OCI-LY1 (cell line): Measurements from ENCODE around the gene KCNJ1.

Experiments
- H2AFZ ChIP-seq: fragments of 200-600 bp; sonication (generic), shearing (Covaris generic); 2 replicates; pipeline ENCODE4 v1.6.0; 2014; ENCODE audit warnings: antibody characterized with exemption, mild to moderate bottlenecking, low read length
- H3F3A ChIP-seq: fragments of 200-600 bp; sonication (generic), shearing (Covaris generic); 2 replicates; pipeline ENCODE4 v1.6.0; 2014; ENCODE audit warnings: mild to moderate bottlenecking, antibody characterized with exemption, low read length, moderate library complexity; ENCODE audit not compliant: insufficient read depth
- H3K27ac ChIP-seq: fragments of 200-600 bp; sonication (generic); 2 replicates; pipeline ENCODE4 v1.5.1; 2014; ENCODE audit warnings: low read length, mixed run types, mild to moderate bottlenecking, low read depth; ENCODE audit not compliant: poor library complexity, severe bottlenecking
- H3K27me3 ChIP-seq: fragments of 200-600 bp; sonication (generic); 2 replicates; pipeline ENCODE4 v1.6.0; 2014; ENCODE audit warnings: antibody characterized with exemption, mild to moderate bottlenecking, low read length, moderate library complexity; ENCODE audit not compliant: insufficient read depth
- H3K36me3 ChIP-seq: fragments of 200-600 bp; sonication (generic); 2 replicates; pipeline ENCODE4 v1.6.1; 2014; ENCODE audit warnings: mild to moderate bottlenecking, antibody characterized with exemption, low read length, moderate library complexity, mixed read lengths; ENCODE audit not compliant: insufficient read depth
- H3K4me1 ChIP-seq: fragments of 200-600 bp; sonication (generic); 2 replicates; pipeline ENCODE4 v1.5.1; 2014; ENCODE audit warnings: mild to moderate bottlenecking, low read length, moderate library complexity; ENCODE audit not compliant: insufficient read depth, severe bottlenecking
- H3K4me2 ChIP-seq: fragments of 200-600 bp; sonication (generic), shearing (Covaris generic); 2 replicates; pipeline ENCODE4 v1.6.1; 2014; ENCODE audit warnings: low read length
- H3K4me3 ChIP-seq: fragments of 200-600 bp; sonication (generic); 2 replicates; pipeline ENCODE4 v1.5.1; 2014; ENCODE audit warnings: low read length, low read depth, mild to moderate bottlenecking, mixed read lengths; ENCODE audit not compliant: poor library complexity, severe bottlenecking
- H3K79me2 ChIP-seq: fragments of 200-600 bp; shearing (Covaris generic); 2 replicates; pipeline ENCODE4 v1.6.1; 2016; ENCODE audit warnings: mixed run types, low read length, mixed read lengths; ENCODE audit not compliant: insufficient read depth
- H3K9ac ChIP-seq: fragments of 200-600 bp; sonication (generic), shearing (Covaris generic); 2 replicates; pipeline ENCODE4 v1.6.1; 2014; ENCODE audit warnings: mild to moderate bottlenecking, low read length, mixed read lengths
- H3K9me2 ChIP-seq: fragments of 200-600 bp; sonication (generic), shearing (Covaris generic); 2 replicates; pipeline ENCODE4 v1.6.1; 2014; ENCODE audit warnings: low read depth, mild to moderate bottlenecking, low read length, mixed read lengths
- H3K9me3 ChIP-seq: fragments of 200-600 bp; shearing (Covaris generic); 2 replicates; pipeline ENCODE4 v1.6.1; 2014; ENCODE audit warnings: low read length, mixed read lengths
- H4K20me1 ChIP-seq: fragments of 200-600 bp; sonication (generic), shearing (Covaris generic); 2 replicates; pipeline ENCODE4 v1.6.0; 2016; ENCODE audit warnings: mild to moderate bottlenecking, low read length; ENCODE audit not compliant: insufficient read depth
- EZH2 ChIP-seq: fragments of 200-600 bp; sonication (generic), shearing (Covaris generic); IDR thresholded peaks from 2 replicates; pipeline ENCODE4 v1.8.0; 2017; ENCODE audit warnings: borderline replicate concordance, mixed run types, mild to moderate bottlenecking, antibody characterized with exemption, low read length, moderate library complexity, mixed read lengths
- TF ChIP-seq, protein P1 (sequence below): fragments of 200-600 bp; sonication (generic), shearing (Covaris generic); IDR thresholded peaks from 2 replicates; pipeline ENCODE4 v1.5.1; 2017; ENCODE audit warnings: mild to moderate bottlenecking, antibody characterized with exemption, low read length, moderate library complexity, mixed read lengths

KCNJ1 gene

DNA sequence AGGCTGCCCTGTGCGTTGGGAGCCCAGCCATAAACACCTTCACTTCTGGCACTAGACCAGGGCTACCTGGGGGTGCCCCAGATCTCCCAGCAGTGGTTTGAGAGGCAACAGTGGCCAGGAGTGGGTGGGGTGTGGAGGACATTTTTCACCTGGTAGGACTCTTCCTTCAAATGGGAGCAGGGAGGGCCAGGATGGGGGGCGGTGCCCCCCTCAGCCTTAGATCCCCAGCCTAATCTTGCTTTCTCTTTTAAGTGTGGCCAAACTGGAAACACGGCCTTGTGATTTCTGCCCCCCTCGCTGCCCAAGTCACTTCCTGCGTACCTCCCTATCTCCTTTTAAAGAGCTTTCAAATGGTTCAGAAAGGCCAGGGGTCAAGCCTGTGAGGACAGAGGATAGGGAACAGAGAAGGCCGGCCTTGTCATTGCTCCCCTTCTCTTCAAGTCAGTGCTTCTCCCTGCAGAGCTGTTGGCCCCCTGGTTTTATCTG, 24.9 kb upstream of the KCNJ1 start:
- TF ChIP-seq EZH2: no peak
- TF ChIP-seq, protein P1, sequence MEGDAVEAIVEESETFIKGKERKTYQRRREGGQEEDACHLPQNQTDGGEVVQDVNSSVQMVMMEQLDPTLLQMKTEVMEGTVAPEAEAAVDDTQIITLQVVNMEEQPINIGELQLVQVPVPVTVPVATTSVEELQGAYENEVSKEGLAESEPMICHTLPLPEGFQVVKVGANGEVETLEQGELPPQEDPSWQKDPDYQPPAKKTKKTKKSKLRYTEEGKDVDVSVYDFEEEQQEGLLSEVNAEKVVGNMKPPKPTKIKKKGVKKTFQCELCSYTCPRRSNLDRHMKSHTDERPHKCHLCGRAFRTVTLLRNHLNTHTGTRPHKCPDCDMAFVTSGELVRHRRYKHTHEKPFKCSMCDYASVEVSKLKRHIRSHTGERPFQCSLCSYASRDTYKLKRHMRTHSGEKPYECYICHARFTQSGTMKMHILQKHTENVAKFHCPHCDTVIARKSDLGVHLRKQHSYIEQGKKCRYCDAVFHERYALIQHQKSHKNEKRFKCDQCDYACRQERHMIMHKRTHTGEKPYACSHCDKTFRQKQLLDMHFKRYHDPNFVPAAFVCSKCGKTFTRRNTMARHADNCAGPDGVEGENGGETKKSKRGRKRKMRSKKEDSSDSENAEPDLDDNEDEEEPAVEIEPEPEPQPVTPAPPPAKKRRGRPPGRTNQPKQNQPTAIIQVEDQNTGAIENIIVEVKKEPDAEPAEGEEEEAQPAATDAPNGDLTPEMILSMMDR: no peak
- Histone ChIP-seq H3K9me2 (no peaks in the 10 kb centered on the region), H3K36me3 (no peaks in the 10 kb centered on the region), H3K79me2 (no peaks in the 10 kb centered on the region), H3K27me3 (no peaks in the 10 kb centered on the region), H3K9ac (no peak overlapping the region), H4K20me1 (no peaks in the 10 kb centered on the region), H3K9me3 (no peaks in the 10 kb centered on the region), H3K4me3 (no peak overlapping the region), H3K27ac (no peak overlapping the region), H2AFZ (no peak overlapping the region), H3F3A (no peaks in the 10 kb centered on the region), H3K4me2 (no peak overlapping the region), H3K4me1 (no peaks in the 10 kb centered on the region)

GRCh38 chr11:128890543-128891368, 23.7 kb upstream of the KCNJ1 start, which contains the start of gene KCNJ5:
TSS of gene KCNJ5 (plus strand) at chr11:128891356. CDS start at chr11:128911274, 19,918 bp downstream.
- Histone ChIP-seq H3K36me3 (no peaks in the 10 kb centered on the region), H2AFZ (no peak within 1 kb of the TSS), H3K9me2 (no peaks in the 10 kb centered on the region), H3K9me3 (no peaks in the 10 kb centered on the region), H3K27me3 (no peaks in the 10 kb centered on the region), H3K27ac (no peak within 1 kb of the TSS), H4K20me1 (no peaks in the 10 kb centered on the region), H3K4me1 (no peaks in the 10 kb centered on the region), H3F3A (no peaks in the 10 kb centered on the region), H3K4me3 (no peak within 1 kb of the TSS), H3K79me2 (no peaks in the 10 kb centered on the region), H3K4me2 (no peak within 1 kb of the TSS), H3K9ac (no peak within 1 kb of the TSS)
- no peak for TF ChIP-seq EZH2
- TF ChIP-seq, protein P1: no peak

- no peaks in the 10 kb centered on the region for H3F3A ChIP-seq
- no peak overlapping the region for H3K4me3 ChIP-seq
- no peaks in the 10 kb centered on the region for H3K36me3 ChIP-seq
- H3K27me3 ChIP-seq: no peaks in the 10 kb centered on the region
- no peak overlapping the region for H3K27ac ChIP-seq
- H3K9ac ChIP-seq: no peak overlapping the region
- H2AFZ ChIP-seq: no peak overlapping the region
- TF ChIP-seq, protein P1: no peak
- no peak for TF ChIP-seq EZH2
- no peaks in the 10 kb centered on the region for H3K9me2 ChIP-seq
- no peaks in the 10 kb centered on the region for H3K79me2 ChIP-seq
- no peaks in the 10 kb centered on the region for H3K4me1 ChIP-seq
- no peaks in the 10 kb centered on the region for H4K20me1 ChIP-seq
- H3K4me2 ChIP-seq: no peak overlapping the region
- no peaks in the 10 kb centered on the region for H3K9me3 ChIP-seq
These were observed 23.1 kb upstream of the KCNJ1 start for GRCh38 chr11:128890216-128890542.
